Eye (tissue), 1 donor: ENCODE data around the gene YIF1B.

Experiments
- DNase-seq: peaks from one replicate; pipeline ENCODE4 v3.0.0-alpha.2; 2015

The YIF1B gene

GRCh38 chr19:38333245-38333644 lies 17.5 kb upstream of the YIF1B start:
- no peak for DNase-seq

GRCh38 chr19:38331728-38332127 lies 16.0 kb upstream of the YIF1B start:
- DNase-seq = no peak

- no peak for DNase-seq
Observed at GRCh38 chr19:38329651-38330050, 13.9 kb upstream of the YIF1B start.

GRCh38 chr19:38326591-38326990 lies 10.8 kb upstream of the YIF1B start:
- DNase-seq = no peak

- DNase-seq = no peak
Observed at GRCh38 chr19:38324431-38324830, 8.7 kb upstream of the YIF1B start.

- no peak for DNase-seq
Observed at GRCh38 chr19:38323291-38323690, 7.5 kb upstream of the YIF1B start.

- DNase-seq = no peak
Observed at GRCh38 chr19:38321646-38322196, 6.0 kb upstream of the YIF1B start.

- DNase-seq = no peak
Observed at GRCh38 chr19:38320969-38321339, 5.2 kb upstream of the YIF1B start.

- DNase-seq = peak; percentile 70
Observed at GRCh38 chr19:38319421-38320258, 3.9 kb upstream of the YIF1B start, which contains the start of gene KCNK6. KCNK6 (plus strand) TSS chr19:38319845; CDS start chr19:38319951, 106 bp downstream.

- no peak for DNase-seq
Observed at GRCh38 chr19:38318660-38319059, 2.9 kb upstream of the YIF1B start.

- no peak for DNase-seq
Observed at GRCh38 chr19:38317104-38317612, 1.4 kb upstream of the YIF1B start.

- no peak for DNase-seq
Observed at GRCh38 chr19:38316477-38317067, 825 bp upstream of the YIF1B start.

- DNase-seq = no peak
Observed at GRCh38 chr19:38310986-38311385, 4.8 kb downstream of the YIF1B start.

- DNase-seq = no peak
Observed at GRCh38 chr19:38310279-38310670, 5.5 kb downstream of the YIF1B start.

- DNase-seq = no peak
Observed at GRCh38 chr19:38309615-38310278, 6.0 kb downstream of the YIF1B start.

GRCh38 chr19:38308926-38309614 lies 6.7 kb downstream of the YIF1B start:
- DNase-seq = no peak

GRCh38 chr19:38308006-38308766 lies 7.6 kb downstream of the YIF1B start:
- no peak for DNase-seq

- DNase-seq = no peak
Observed at GRCh38 chr19:38307597-38307996, 8.2 kb downstream of the YIF1B start.

- no peak for DNase-seq
Observed at GRCh38 chr19:38307076-38307475, 8.7 kb downstream of the YIF1B start.

- DNase-seq = no peak
Observed at GRCh38 chr19:38306236-38306635, 9.5 kb downstream of the YIF1B start.

GRCh38 chr19:38304866-38305429 lies 10.8 kb downstream of the YIF1B start:
- DNase-seq = peak; percentile 82
